ENCODE measurements around the gene TM7SF2.
A peak's percentile ranks its signal among the peaks of the same experiment; 100 is the strongest.
"Not testable (repeated sequence)": the region's sequence is repeated elsewhere in the genome, so short reads cannot be mapped to it uniquely, and the experiment has no call there.

Gene TM7SF2

GRCh38 chr11:65116370-65117205, 4.9 kb downstream of the TM7SF2 start:
- no peak for DNase-seq

- DNase-seq = peak; percentile 95
Measured at GRCh38 chr11:65117206-65118096, 5.8 kb downstream of the TM7SF2 start, which contains the start of gene ZNHIT2. TSS of gene ZNHIT2 (minus strand) at chr11:65117701. CDS start at chr11:65117653, 48 bp downstream.

- no peak for DNase-seq
Measured at GRCh38 chr11:65118097-65118837, 6.6 kb downstream of the TM7SF2 start.

GRCh38 chr11:65118891-65119669, 7.4 kb downstream of the TM7SF2 start:
- DNase-seq = not testable (repeated sequence)

GRCh38 chr11:65119670-65119995, 8.0 kb downstream of the TM7SF2 start:
- no peak for DNase-seq

- DNase-seq = no peak
Measured at GRCh38 chr11:65120831-65121230, 9.2 kb downstream of the TM7SF2 start.

- DNase-seq = no peak
Measured at GRCh38 chr11:65121447-65121864, 9.8 kb downstream of the TM7SF2 start.

GRCh38 chr11:65121865-65122696, 10.4 kb downstream of the TM7SF2 start, which contains the start of the genes FAU and MRPL49:
TSS of gene FAU (minus strand) at chr11:65122134. CDS start at chr11:65121813, 321 bp downstream.
TSS of gene MRPL49 (plus strand) at chr11:65122321. CDS start at chr11:65122347, 26 bp downstream.
- DNase-seq = peak; percentile 98

GRCh38 chr11:65124480-65125196, 13.0 kb downstream of the TM7SF2 start:
- DNase-seq = no peak

- no peak for DNase-seq
Measured at GRCh38 chr11:65125197-65126056, 13.8 kb downstream of the TM7SF2 start.

- DNase-seq = no peak
Measured at GRCh38 chr11:65126624-65127274, 15.1 kb downstream of the TM7SF2 start.

- DNase-seq = no peak
Measured at GRCh38 chr11:65127473-65128181, 16.0 kb downstream of the TM7SF2 start.

- DNase-seq = no peak
Measured at GRCh38 chr11:65128182-65129145, 16.8 kb downstream of the TM7SF2 start.

- DNase-seq = no peak
Measured at GRCh38 chr11:65129649-65130441, 18.2 kb downstream of the TM7SF2 start.

- DNase-seq = no peak
Measured at GRCh38 chr11:65130631-65131416, 19.2 kb downstream of the TM7SF2 start.

All from NCI-H510A (cell line).